H9 (cell line): ENCODE measurements around the gene FHOD3. TPM values are rescaled to one million over a fixed set of nuclear protein-coding genes. Genes with fewer than 3 reads are reported as not detected.

Experiments used
- DNase-seq: peaks from one replicate; pipeline ENCODE4 v3.0.0-alpha.2; 2017
- H2AFZ ChIP-seq: one replicate; pipeline ENCODE4 v1.6.1; 2013; ENCODE audit warnings: mild to moderate bottlenecking, low read length, control low read depth, moderate library complexity
- H2AK5ac ChIP-seq: 2 replicates; pipeline ENCODE4 v1.6.1; 2013; ENCODE audit warnings: low read length, control low read depth, mixed read lengths; ENCODE audit not compliant: insufficient read length
- H2BK120ac ChIP-seq: one replicate; pipeline ENCODE4 v1.6.1; 2013; ENCODE audit warnings: low read depth, mild to moderate bottlenecking, low read length, control low read depth, inconsistent platforms; ENCODE audit not compliant: poor library complexity, severe bottlenecking
- H2BK12ac ChIP-seq: 2 replicates; pipeline ENCODE4 v1.6.1; 2013; ENCODE audit warnings: low read length, control low read depth, mixed read lengths, low read depth; ENCODE audit not compliant: insufficient read length
- H2BK15ac ChIP-seq: 2 replicates; pipeline ENCODE4 v1.6.1; 2013; ENCODE audit warnings: low read depth, low read length, control low read depth
- H2BK20ac ChIP-seq: one replicate; pipeline ENCODE4 v1.6.1; 2013; ENCODE audit warnings: low read depth, mild to moderate bottlenecking, low read length, control low read depth, inconsistent platforms; ENCODE audit not compliant: poor library complexity, severe bottlenecking
- H2BK5ac ChIP-seq: 2 replicates; pipeline ENCODE4 v1.6.1; 2013; ENCODE audit warnings: low read length, control low read depth, mixed read lengths; ENCODE audit not compliant: insufficient read length
- H3K14ac ChIP-seq: 2 replicates; pipeline ENCODE4 v1.6.1; 2013; ENCODE audit warnings: low read length, control low read depth; ENCODE audit not compliant: insufficient read depth
- H3K18ac ChIP-seq: 2 replicates; pipeline ENCODE4 v1.6.1; 2013; ENCODE audit warnings: low read depth, mild to moderate bottlenecking, mixed read lengths, low read length, control low read depth; ENCODE audit not compliant: insufficient read length
- H3K23ac ChIP-seq: 2 replicates; pipeline ENCODE4 v1.6.1; 2013; ENCODE audit warnings: low read length, control low read depth, mixed read lengths, low read depth; ENCODE audit not compliant: insufficient read length
- H3K23me2 ChIP-seq: 2 replicates; pipeline ENCODE4 v1.6.1; 2013; ENCODE audit warnings: low read depth, mild to moderate bottlenecking, mixed read lengths, low read length, control low read depth; ENCODE audit not compliant: insufficient read length, poor library complexity, severe bottlenecking
- H3K27ac ChIP-seq: 2 replicates; pipeline ENCODE4 v1.5.1; 2013; ENCODE audit warnings: low read length, control low read depth, mixed read lengths, low read depth; ENCODE audit not compliant: insufficient read length
- H3K27me3 ChIP-seq: 2 replicates; pipeline ENCODE4 v1.6.1; 2013; ENCODE audit warnings: low read length, control low read depth, inconsistent platforms; ENCODE audit not compliant: insufficient read depth
- H3K4ac ChIP-seq: 2 replicates; pipeline ENCODE4 v1.6.1; 2013; ENCODE audit warnings: low read depth, mild to moderate bottlenecking, control low read depth, inconsistent platforms, low read length, moderate library complexity
- H3K4me1 ChIP-seq: 2 replicates; pipeline ENCODE4 v1.6.1; 2013; ENCODE audit warnings: low read length, control low read depth, inconsistent platforms; ENCODE audit not compliant: insufficient read depth
- H3K4me2 ChIP-seq: 2 replicates; pipeline ENCODE4 v1.6.1; 2013; ENCODE audit warnings: low read length, control low read depth, mixed read lengths; ENCODE audit not compliant: insufficient read length, insufficient read depth
- H3K56ac ChIP-seq: 2 replicates; pipeline ENCODE4 v1.6.1; 2013; ENCODE audit warnings: low read depth, mild to moderate bottlenecking, mixed read lengths, low read length, control low read depth; ENCODE audit not compliant: insufficient read length
- H3K79me1 ChIP-seq: 2 replicates; pipeline ENCODE4 v1.6.1; 2013; ENCODE audit warnings: low read depth, mild to moderate bottlenecking, moderate library complexity, low read length, control low read depth, inconsistent platforms; ENCODE audit not compliant: insufficient read depth, poor library complexity, severe bottlenecking
- H3K79me2 ChIP-seq: 2 replicates; pipeline ENCODE4 v1.6.1; 2013; ENCODE audit warnings: low read length, control low read depth, inconsistent platforms; ENCODE audit not compliant: insufficient read depth
- H3K9ac ChIP-seq: 2 replicates; pipeline ENCODE4 v1.6.1; 2013; ENCODE audit warnings: low read length, control low read depth, mixed read lengths; ENCODE audit not compliant: insufficient read length; ENCODE audit errors: extremely low read depth
- H3K9me3 ChIP-seq: one replicate; pipeline ENCODE4 v1.6.1; 2013; ENCODE audit warnings: low read depth, low read length, inconsistent platforms; ENCODE audit not compliant: control insufficient read depth
- H3T11ph ChIP-seq: one replicate; pipeline ENCODE4 v1.6.1; 2013; ENCODE audit warnings: mild to moderate bottlenecking, low read length, control low read depth, inconsistent platforms
- H4K20me1 ChIP-seq: one replicate; pipeline ENCODE4 v1.6.1; 2013; ENCODE audit not compliant: control insufficient read depth, insufficient read length, insufficient read depth
- H4K5ac ChIP-seq: 2 replicates; pipeline ENCODE4 v1.6.1; 2013; ENCODE audit warnings: low read depth, mild to moderate bottlenecking, mixed read lengths, low read length, control low read depth; ENCODE audit not compliant: insufficient read length
- H4K8ac ChIP-seq: replicated peaks from 2 replicates; pipeline ENCODE4 v1.6.1; 2013; ENCODE audit warnings: low read length, control low read depth, mixed read lengths, low read depth; ENCODE audit not compliant: insufficient read length
- H4K91ac ChIP-seq: 2 replicates; pipeline ENCODE4 v1.6.1; 2013; ENCODE audit warnings: low read depth, mild to moderate bottlenecking, moderate library complexity, mixed read lengths, low read length, control low read depth; ENCODE audit not compliant: insufficient read length
- H3K27ac Mint-ChIP-seq, 3 experiments: 2 replicates in 2 of 3; 3 replicates in 1 of 3; pipeline ENCODE4 v1.8.0; 2020 to 2021; ENCODE audit warnings: mixed read lengths in 3 of 3, mild to moderate bottlenecking in 1 of 3, moderate library complexity in 1 of 3
- H3K27me3 Mint-ChIP-seq: 2 replicates; pipeline ENCODE4 v1.8.0; 2021; ENCODE audit warnings: low read depth, mild to moderate bottlenecking, moderate library complexity, mixed read lengths
- H3K36me3 Mint-ChIP-seq, 3 experiments: 2 replicates in 2 of 3; 3 replicates in 1 of 3; pipeline ENCODE4 v1.8.0; 2020 to 2021; ENCODE audit warnings: low read depth in 3 of 3, mixed read lengths in 3 of 3; ENCODE audit not compliant: insufficient read depth in 1 of 3
- H3K4me1 Mint-ChIP-seq, 2 experiments: 2 replicates each; pipeline ENCODE4 v1.8.0; 2020; ENCODE audit warnings: mixed read lengths in 2 of 2
- H3K4me3 Mint-ChIP-seq, 2 experiments: 2 replicates in 1 of 2; 3 replicates in 1 of 2; pipeline ENCODE4 v1.8.0; 2020 to 2021; ENCODE audit warnings: mild to moderate bottlenecking in 2 of 2, mixed read lengths in 2 of 2, moderate library complexity in 1 of 2
- H3K9me3 Mint-ChIP-seq, 2 experiments: 2 replicates in 1 of 2; 3 replicates in 1 of 2; pipeline ENCODE4 v1.8.0; 2020; ENCODE audit warnings: mild to moderate bottlenecking in 2 of 2, mixed read lengths in 2 of 2, moderate library complexity in 1 of 2
- CTCF ChIP-seq: fragments of 200-600 bp; sonication (generic); conservative IDR thresholded peaks from 3 replicates; pipeline ENCODE4 v1.8.0; 2021; ENCODE audit warnings: antibody characterized with exemption, mild to moderate bottlenecking
- whole genome bisulfite sequencing: extraction: QIAGEN DNeasy Blood & Tissue Kit; methylation state at CpG from one replicate; pipeline ENCODE4 v1.1.7; 2013; ENCODE audit warnings: missing lambda C conversion rate, low lambda C conversion rate, mixed read lengths; ENCODE audit not compliant: insufficient read length; ENCODE audit errors: extremely low coverage; 5-methylcytosine and 5-hydroxymethylcytosine counted together
- total RNA-seq: library from RNA; stranded (reverse); gene quantifications from 2 replicates; pipeline ENCODE4 v1.2.1, GENCODE V29; 2021

FHOD3 gene
- total RNA-seq, 1 experiment from 2014 or later = 8.0 TPM

- Mint-ChIP-seq H3K4me3 (no peak overlapping the region), H3K36me3 (peaks cover 0 to 22% (median 15%) of the 10 kb centered on the region in 3 experiments; a peak in 6 of 7 replicates), H3K4me1 (peaks cover 11 to 25% of the 10 kb centered on the region in 2 experiments), H3K9me3 (peaks cover 13 to 17% of the 10 kb centered on the region in 2 experiments), H3K27ac (no peak overlapping the region), H3K27me3 (no peaks in the 10 kb centered on the region)
- Histone ChIP-seq H3K27me3 (no peaks in the 10 kb centered on the region), H3K9me3 (no peaks in the 10 kb centered on the region), H2AFZ (no peak overlapping the region), H3K18ac (no peak overlapping the region), H3K56ac (no peak overlapping the region), H4K8ac (no peak overlapping the region), H3K23me2 (no peaks in the 10 kb centered on the region), H3K4ac (no peak overlapping the region), H4K91ac (no peak overlapping the region), H2BK15ac (no peak overlapping the region), H4K20me1 (no peaks in the 10 kb centered on the region), H3K9ac (no peak overlapping the region), H2BK120ac (no peak overlapping the region), H3K14ac (no peak overlapping the region), H3T11ph (no peak overlapping the region), H2AK5ac (no peak overlapping the region), H3K4me2 (no peak overlapping the region), H4K5ac (no peak overlapping the region), H2BK12ac (no peak overlapping the region), H2BK5ac (no peak overlapping the region), H3K27ac (no peak overlapping the region), H3K23ac (no peak overlapping the region), H3K79me2 (no peaks in the 10 kb centered on the region), H3K4me1 (no peaks in the 10 kb centered on the region), H2BK20ac (no peak overlapping the region), H3K79me1 (no peaks in the 10 kb centered on the region)
- no CpG with 5 or more reads among the region's 9 CpGs for WGBS
- no peak for DNase-seq
- TF ChIP-seq CTCF = no peak
Measured at GRCh38 chr18:36441426-36442240, 144.1 kb downstream of the FHOD3 start.
